ENCODE results near the gene NANOG. TPM values are rescaled to one million over a fixed set of nuclear protein-coding genes. Genes with fewer than 3 reads are reported as not detected.
"Not testable (repeated sequence)": the region's sequence is repeated elsewhere in the genome, so short reads cannot be mapped to it uniquely, and the experiment has no call there.

Gene NANOG
- polyA plus RNA-seq, 1 of the 3 experiments (the other 2 are of a cell fraction): not detected

GRCh38 chr12:7829737-7830136 is 40.5 kb downstream of the NANOG start:
- H2AFZ ChIP-seq (ENCODE audit: low read depth); H3F3A ChIP-seq (replicated peaks; ENCODE audit: insufficient read depth); POLR2A ChIA-PET; H3K27ac ChIP-seq (ENCODE audit: low read depth in 2 of 2, low read length in 1 of 2); H3K4me1 ChIP-seq (ENCODE audit: control insufficient read depth in 1 of 2, insufficient read depth in 2 of 2, low read depth in 1 of 2, low read length in 1 of 2); H3K9ac ChIP-seq; H3K9me3 ChIP-seq; H4K20me1 ChIP-seq (ENCODE audit: insufficient read depth); DNase-seq; H3K4me3 ChIP-seq (ENCODE audit: low read depth in 2 of 2, low read length in 1 of 2); H3K9me2 ChIP-seq; H3K4me2 ChIP-seq; H3K36me3 ChIP-seq (replicated peaks in 1 of 2; ENCODE audit: control insufficient read depth in 1 of 2, insufficient read depth in 2 of 2, low read length in 1 of 2); H3K79me2 ChIP-seq (ENCODE audit: insufficient read depth): not testable (repeated sequence)
- H3K27me3 ChIP-seq (ENCODE audit: insufficient read depth): peaks cover 51% of the 10 kb centered on the region; the same call in 1 of the 2 replicates
- CTCF ChIA-PET: interaction anchor here (1.1 kb wide), 1 partner anchor 20 kb away, joined by 3 read pairs; no protein-coding TSS in a partner anchor
- WGBS (ENCODE audit: low lambda C conversion rate): 3% methylated on average over 4 of the region's 4 CpGs

DNA sequence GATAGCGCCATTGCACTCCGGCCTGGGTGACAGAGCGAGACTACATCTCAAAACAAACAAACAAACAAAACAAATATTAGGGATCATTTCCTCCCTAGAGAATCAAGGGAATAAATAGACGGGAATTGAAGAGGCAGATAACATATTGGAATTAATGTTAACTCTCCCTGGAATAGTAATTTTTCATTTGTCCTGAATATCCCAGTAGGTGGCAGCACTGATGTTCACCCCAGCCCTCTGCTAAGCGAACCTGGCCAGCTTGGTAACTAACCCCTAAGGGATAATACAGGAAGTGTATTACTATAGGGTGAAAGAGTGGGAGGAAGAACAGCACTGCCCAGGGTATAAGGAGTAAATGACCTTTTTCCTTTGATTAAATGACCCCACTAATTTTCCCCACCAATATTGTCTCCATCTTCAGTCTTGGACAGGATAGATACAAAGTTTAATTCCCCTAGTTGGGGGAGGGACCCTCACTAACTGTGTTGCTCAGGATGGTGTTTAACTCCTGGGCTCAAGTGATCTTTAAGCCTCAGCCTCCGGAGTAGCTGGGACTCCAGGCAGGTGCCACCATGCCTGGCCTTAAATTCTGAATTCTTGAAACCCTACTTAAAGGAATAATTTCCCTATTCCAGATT is 43.0 kb downstream of the NANOG start:
- Histone ChIP-seq H3K9ac (no peak overlapping the region), H3K9me2 (no peaks in the 10 kb centered on the region), H3K4me2 (no peak overlapping the region), H4K20me1 (ENCODE audit: insufficient read depth) (no peaks in the 10 kb centered on the region), H2AFZ (ENCODE audit: low read depth) (no peak overlapping the region), H3K4me1 (ENCODE audit: control insufficient read depth in 1 of 2, insufficient read depth in 2 of 2, low read depth in 1 of 2, low read length in 1 of 2) (no peaks in the 10 kb centered on the region), H3K27ac (ENCODE audit: low read depth in 2 of 2, low read length in 1 of 2) (no peak overlapping the region), H3K4me3 (ENCODE audit: low read depth in 2 of 2, low read length in 1 of 2) (no peak overlapping the region), H3K79me2 (ENCODE audit: insufficient read depth) (no peaks in the 10 kb centered on the region), H3K27me3 (ENCODE audit: insufficient read depth) (peaks cover 45% of the 10 kb centered on the region), H3F3A (replicated peaks; ENCODE audit: insufficient read depth) (no peaks in the 10 kb centered on the region), H3K9me3 (no peaks in the 10 kb centered on the region), H3K36me3 (replicated peaks in 1 of 2; ENCODE audit: control insufficient read depth in 1 of 2, insufficient read depth in 2 of 2, low read length in 1 of 2) (no peaks in the 10 kb centered on the region)
- WGBS (ENCODE audit: low lambda C conversion rate): 32% methylated on average over 6 of the region's 6 CpGs
- POLR2A ChIA-PET: no interaction called here
- DNase-seq: peak; percentile 49
- CTCF ChIA-PET: interaction anchor here (0.6 to 1.3 kb wide), 3 partner anchors 20 to 162 kb away, joined by 3 to 4 read pairs (median 3); no protein-coding TSS in a partner anchor
- TF ChIP-seq SMC3 (IDR thresholded peaks at IDR 0.05; ENCODE audit: low read depth, low read length) (peak; percentile 38), RAD21 (IDR thresholded peaks at IDR 0.05; ENCODE audit: low read length) (peak; percentile 28), RXRA (IDR thresholded peaks at IDR 0.05; ENCODE audit: borderline replicate concordance, low read depth) (no peak)
- TF ChIP-seq, protein P1, sequence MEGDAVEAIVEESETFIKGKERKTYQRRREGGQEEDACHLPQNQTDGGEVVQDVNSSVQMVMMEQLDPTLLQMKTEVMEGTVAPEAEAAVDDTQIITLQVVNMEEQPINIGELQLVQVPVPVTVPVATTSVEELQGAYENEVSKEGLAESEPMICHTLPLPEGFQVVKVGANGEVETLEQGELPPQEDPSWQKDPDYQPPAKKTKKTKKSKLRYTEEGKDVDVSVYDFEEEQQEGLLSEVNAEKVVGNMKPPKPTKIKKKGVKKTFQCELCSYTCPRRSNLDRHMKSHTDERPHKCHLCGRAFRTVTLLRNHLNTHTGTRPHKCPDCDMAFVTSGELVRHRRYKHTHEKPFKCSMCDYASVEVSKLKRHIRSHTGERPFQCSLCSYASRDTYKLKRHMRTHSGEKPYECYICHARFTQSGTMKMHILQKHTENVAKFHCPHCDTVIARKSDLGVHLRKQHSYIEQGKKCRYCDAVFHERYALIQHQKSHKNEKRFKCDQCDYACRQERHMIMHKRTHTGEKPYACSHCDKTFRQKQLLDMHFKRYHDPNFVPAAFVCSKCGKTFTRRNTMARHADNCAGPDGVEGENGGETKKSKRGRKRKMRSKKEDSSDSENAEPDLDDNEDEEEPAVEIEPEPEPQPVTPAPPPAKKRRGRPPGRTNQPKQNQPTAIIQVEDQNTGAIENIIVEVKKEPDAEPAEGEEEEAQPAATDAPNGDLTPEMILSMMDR (IDR thresholded peaks at IDR 0.05): peak; percentile 74

DNA sequence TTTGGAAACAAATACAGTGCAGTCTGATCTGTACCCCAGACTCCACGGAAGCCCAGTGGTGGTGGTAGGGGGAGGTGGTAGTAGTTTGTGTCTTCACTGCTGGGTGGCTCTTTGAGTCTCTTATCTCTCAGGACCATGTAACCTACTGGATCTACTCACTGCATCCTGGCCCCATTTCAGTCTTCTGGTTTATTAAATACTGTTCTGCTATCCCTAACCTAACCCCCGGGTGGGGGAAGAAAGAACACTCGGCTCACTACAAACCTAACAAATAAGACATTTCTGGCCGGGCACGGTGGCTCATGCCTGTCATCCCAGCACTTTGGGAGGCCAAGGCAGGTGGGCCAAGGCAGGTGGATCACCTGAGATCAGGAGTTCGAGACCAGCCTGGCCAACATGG is 44.0 kb downstream of the NANOG start:
- H3K4me2 ChIP-seq; H3K4me1 ChIP-seq (ENCODE audit: control insufficient read depth in 1 of 2, insufficient read depth in 2 of 2, low read depth in 1 of 2, low read length in 1 of 2); H3K27ac ChIP-seq (ENCODE audit: low read depth in 2 of 2, low read length in 1 of 2); H3F3A ChIP-seq (replicated peaks; ENCODE audit: insufficient read depth); H2AFZ ChIP-seq (ENCODE audit: low read depth); DNase-seq; H3K4me3 ChIP-seq (ENCODE audit: low read depth in 2 of 2, low read length in 1 of 2); POLR2A ChIA-PET; CTCF ChIA-PET; H3K79me2 ChIP-seq (ENCODE audit: insufficient read depth); H3K9me2 ChIP-seq; H3K9me3 ChIP-seq; H3K9ac ChIP-seq; H4K20me1 ChIP-seq (ENCODE audit: insufficient read depth); H3K36me3 ChIP-seq (replicated peaks in 1 of 2; ENCODE audit: control insufficient read depth in 1 of 2, insufficient read depth in 2 of 2, low read length in 1 of 2): not testable (repeated sequence)
- WGBS (ENCODE audit: low lambda C conversion rate): 19% methylated on average over 6 of the region's 6 CpGs
- H3K27me3 ChIP-seq (ENCODE audit: insufficient read depth): peaks cover 39% of the 10 kb centered on the region
